Progenitor cell of endocrine pancreas (in vitro differentiated cells): ENCODE results near the gene EXOC2. TPM values are rescaled to one million over a fixed set of nuclear protein-coding genes. Genes with fewer than 3 reads are reported as not detected.

Experiments
- DNase-seq: peaks from one replicate; pipeline ENCODE4 v3.0.0; 2021; ENCODE audit warnings: low spot score; ENCODE audit not compliant: unreplicated experiment
- H3K27ac Mint-ChIP-seq: 2 replicates; pipeline ENCODE4 v1.8.0; 2021; ENCODE audit warnings: mild to moderate bottlenecking, moderate library complexity, mixed read lengths
- H3K27me3 Mint-ChIP-seq: 2 replicates; pipeline ENCODE4 v1.8.0; 2021; ENCODE audit warnings: mixed read lengths
- H3K36me3 Mint-ChIP-seq: 2 replicates; pipeline ENCODE4 v1.8.0; 2022; ENCODE audit warnings: mixed read lengths; ENCODE audit not compliant: insufficient read depth
- H3K4me1 Mint-ChIP-seq: 2 replicates; pipeline ENCODE4 v1.8.0; 2021; ENCODE audit warnings: low read depth, mixed read lengths
- H3K4me3 Mint-ChIP-seq: 2 replicates; pipeline ENCODE4 v1.8.0; 2021; ENCODE audit warnings: low read depth, mild to moderate bottlenecking, moderate library complexity, mixed read lengths
- H3K9me3 Mint-ChIP-seq: 2 replicates; pipeline ENCODE4 v1.8.0; 2021; ENCODE audit warnings: low read depth, mixed read lengths
- total RNA-seq: library from RNA; stranded (reverse); gene quantifications from 2 replicates; pipeline ENCODE4 v1.2.1, GENCODE V29; 2021
- TF ChIP-seq, protein P1 (sequence below): fragments of 200-600 bp; sonication (generic); IDR thresholded peaks from one replicate; pipeline ENCODE4 v1.5.0; 2021; ENCODE audit warnings: antibody characterized with exemption, mild to moderate bottlenecking; ENCODE audit not compliant: unreplicated experiment

The EXOC2 gene
- total RNA-seq, 1 donor from 2014 or later, result 24.4 TPM

DNA sequence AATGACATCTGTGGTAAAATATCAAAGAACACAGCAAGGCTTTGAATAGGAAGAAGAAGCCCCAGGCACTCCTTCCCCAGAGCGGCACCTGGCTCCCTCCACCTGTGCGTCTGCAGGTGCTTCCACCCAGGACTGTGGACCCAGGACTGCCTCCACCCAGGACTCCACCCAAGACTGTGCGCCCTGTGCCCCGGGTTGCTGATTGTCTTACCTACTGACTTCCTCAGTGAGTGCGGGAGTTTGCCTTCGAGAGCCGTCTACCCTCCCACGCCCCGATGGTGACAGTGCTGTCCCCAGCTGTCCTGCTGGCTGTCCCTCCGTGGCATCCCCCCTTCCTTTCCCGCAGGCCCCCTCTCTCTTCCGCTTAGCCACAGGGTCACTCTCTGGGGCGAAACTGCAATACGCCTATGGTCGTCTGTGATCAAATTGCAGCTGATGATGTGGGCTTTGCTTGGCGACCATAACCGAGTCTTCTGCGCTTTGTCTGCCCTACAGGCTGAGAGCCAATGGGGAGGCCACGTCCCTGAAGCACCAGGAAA, 249.2 kb downstream of the EXOC2 start:
- Mint-ChIP-seq H3K27ac (peak overlapping the region; percentile 59), H3K4me3 (no peak overlapping the region), H3K4me1 (no peaks in the 10 kb centered on the region), H3K9me3 (peaks cover 2% of the 10 kb centered on the region), H3K27me3 (peaks cover 26% of the 10 kb centered on the region), H3K36me3 (no peaks in the 10 kb centered on the region)
- TF ChIP-seq, protein P1, sequence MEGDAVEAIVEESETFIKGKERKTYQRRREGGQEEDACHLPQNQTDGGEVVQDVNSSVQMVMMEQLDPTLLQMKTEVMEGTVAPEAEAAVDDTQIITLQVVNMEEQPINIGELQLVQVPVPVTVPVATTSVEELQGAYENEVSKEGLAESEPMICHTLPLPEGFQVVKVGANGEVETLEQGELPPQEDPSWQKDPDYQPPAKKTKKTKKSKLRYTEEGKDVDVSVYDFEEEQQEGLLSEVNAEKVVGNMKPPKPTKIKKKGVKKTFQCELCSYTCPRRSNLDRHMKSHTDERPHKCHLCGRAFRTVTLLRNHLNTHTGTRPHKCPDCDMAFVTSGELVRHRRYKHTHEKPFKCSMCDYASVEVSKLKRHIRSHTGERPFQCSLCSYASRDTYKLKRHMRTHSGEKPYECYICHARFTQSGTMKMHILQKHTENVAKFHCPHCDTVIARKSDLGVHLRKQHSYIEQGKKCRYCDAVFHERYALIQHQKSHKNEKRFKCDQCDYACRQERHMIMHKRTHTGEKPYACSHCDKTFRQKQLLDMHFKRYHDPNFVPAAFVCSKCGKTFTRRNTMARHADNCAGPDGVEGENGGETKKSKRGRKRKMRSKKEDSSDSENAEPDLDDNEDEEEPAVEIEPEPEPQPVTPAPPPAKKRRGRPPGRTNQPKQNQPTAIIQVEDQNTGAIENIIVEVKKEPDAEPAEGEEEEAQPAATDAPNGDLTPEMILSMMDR, result no peak
- no peak for DNase-seq

DNA sequence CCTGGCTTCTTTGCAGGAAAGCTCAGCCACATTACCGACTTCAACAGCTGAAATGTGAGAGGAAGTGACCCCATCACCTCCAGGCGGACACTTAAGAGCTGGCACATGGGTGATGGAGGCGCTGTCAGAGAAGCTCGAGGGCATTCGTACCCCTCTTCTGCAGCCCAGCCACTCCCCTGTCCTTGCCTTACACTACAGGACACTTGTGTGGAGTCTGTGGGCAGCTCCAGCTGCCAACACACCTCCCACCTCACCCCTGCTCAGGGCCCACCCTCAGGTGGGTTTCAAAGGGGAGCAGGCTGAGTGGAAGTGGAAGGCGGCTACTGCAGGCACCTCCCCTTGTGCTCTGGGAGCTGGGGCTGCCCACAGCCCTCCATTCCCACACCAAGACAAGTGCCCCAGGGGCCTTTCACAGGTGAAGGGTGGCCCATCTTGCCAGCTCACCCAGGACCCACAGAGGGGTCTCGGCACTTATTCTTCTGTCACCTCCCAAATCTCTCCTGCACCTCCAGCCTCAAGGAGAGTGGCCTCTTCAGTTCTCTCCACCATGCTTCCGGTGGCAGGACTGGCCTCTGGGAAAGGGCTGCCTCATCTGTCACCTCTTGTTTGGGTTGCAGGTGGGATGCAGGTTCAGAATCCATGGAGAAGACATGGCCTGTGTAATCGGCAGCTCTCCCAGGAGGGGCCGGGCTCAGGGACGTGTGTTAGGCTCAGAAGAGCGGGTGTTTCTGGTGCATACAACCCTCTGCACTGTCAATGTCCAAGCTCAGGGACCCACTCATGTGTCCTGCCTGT, 251.6 kb downstream of the EXOC2 start:
- DNase-seq, result no peak
- no peak overlapping the region for H3K27ac Mint-ChIP-seq
- no peak overlapping the region for H3K4me3 Mint-ChIP-seq
- TF ChIP-seq, protein P1, result no peak
- no peaks in the 10 kb centered on the region for H3K4me1 Mint-ChIP-seq
- no peaks in the 10 kb centered on the region for H3K9me3 Mint-ChIP-seq
- H3K36me3 Mint-ChIP-seq, result no peaks in the 10 kb centered on the region
- peaks cover 30% of the 10 kb centered on the region for H3K27me3 Mint-ChIP-seq

GRCh38 chr6:439641-440167, 253.2 kb downstream of the EXOC2 start:
- DNase-seq, result no peak
- H3K27ac Mint-ChIP-seq, result no peak overlapping the region
- H3K4me1 Mint-ChIP-seq, result no peaks in the 10 kb centered on the region
- H3K27me3 Mint-ChIP-seq, result peaks cover 27% of the 10 kb centered on the region
- no peaks in the 10 kb centered on the region for H3K36me3 Mint-ChIP-seq
- H3K4me3 Mint-ChIP-seq, result no peak overlapping the region
- no peaks in the 10 kb centered on the region for H3K9me3 Mint-ChIP-seq
- TF ChIP-seq, protein P1, result no peak

GRCh38 chr6:438634-439170, 254.2 kb downstream of the EXOC2 start:
- H3K4me3 Mint-ChIP-seq, result no peak overlapping the region
- H3K27me3 Mint-ChIP-seq, result peaks cover 25% of the 10 kb centered on the region
- H3K36me3 Mint-ChIP-seq, result no peaks in the 10 kb centered on the region
- no peaks in the 10 kb centered on the region for H3K9me3 Mint-ChIP-seq
- TF ChIP-seq, protein P1, result no peak
- DNase-seq, result no peak
- H3K4me1 Mint-ChIP-seq, result no peaks in the 10 kb centered on the region
- no peak overlapping the region for H3K27ac Mint-ChIP-seq

- DNase-seq, result no peak
- Mint-ChIP-seq H3K4me1 (no peaks in the 10 kb centered on the region), H3K27ac (no peak overlapping the region), H3K4me3 (no peak overlapping the region), H3K36me3 (no peaks in the 10 kb centered on the region), H3K9me3 (no peaks in the 10 kb centered on the region), H3K27me3 (peaks cover 20% of the 10 kb centered on the region)
- TF ChIP-seq, protein P1, result no peak
Observed at GRCh38 chr6:437037-437392, 255.9 kb downstream of the EXOC2 start.
